ENCODE measurements around the gene GPX2. TPM values are rescaled to one million over a fixed set of nuclear protein-coding genes. Genes with fewer than 3 reads are reported as not detected.

Gene GPX2
- total and polyA plus RNA-seq, 8 donors, result 22.8 to 464 (median 196) TPM

GRCh38 chr14:64929014-64929359 is 13.6 kb downstream of the GPX2 start:
- Histone ChIP-seq H3K27me3 (no peaks in the 10 kb centered on the region), H3K9me3 (no peaks in the 10 kb centered on the region), H3K4me1 (peaks cover 0 to 29% (median 14%) of the 10 kb centered on the region in 4 donors), H3K36me3 (peaks cover 14 to 97% (median 92%) of the 10 kb centered on the region in 4 donors), H3K27ac (peak overlapping the region in 2 of 5 donors; percentile 18 to 23), H3K4me3 (no peak overlapping the region)
- intact Hi-C loops (cut with DNase I; ENCODE audit: low total_unique reads), result loop anchor here (10.0 kb wide), 1 partner anchor 46 kb away; the partner anchor contains the start of gene RAB15
- TF ChIP-seq, protein P1, sequence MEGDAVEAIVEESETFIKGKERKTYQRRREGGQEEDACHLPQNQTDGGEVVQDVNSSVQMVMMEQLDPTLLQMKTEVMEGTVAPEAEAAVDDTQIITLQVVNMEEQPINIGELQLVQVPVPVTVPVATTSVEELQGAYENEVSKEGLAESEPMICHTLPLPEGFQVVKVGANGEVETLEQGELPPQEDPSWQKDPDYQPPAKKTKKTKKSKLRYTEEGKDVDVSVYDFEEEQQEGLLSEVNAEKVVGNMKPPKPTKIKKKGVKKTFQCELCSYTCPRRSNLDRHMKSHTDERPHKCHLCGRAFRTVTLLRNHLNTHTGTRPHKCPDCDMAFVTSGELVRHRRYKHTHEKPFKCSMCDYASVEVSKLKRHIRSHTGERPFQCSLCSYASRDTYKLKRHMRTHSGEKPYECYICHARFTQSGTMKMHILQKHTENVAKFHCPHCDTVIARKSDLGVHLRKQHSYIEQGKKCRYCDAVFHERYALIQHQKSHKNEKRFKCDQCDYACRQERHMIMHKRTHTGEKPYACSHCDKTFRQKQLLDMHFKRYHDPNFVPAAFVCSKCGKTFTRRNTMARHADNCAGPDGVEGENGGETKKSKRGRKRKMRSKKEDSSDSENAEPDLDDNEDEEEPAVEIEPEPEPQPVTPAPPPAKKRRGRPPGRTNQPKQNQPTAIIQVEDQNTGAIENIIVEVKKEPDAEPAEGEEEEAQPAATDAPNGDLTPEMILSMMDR (IDR thresholded peaks at IDR 0.05), result no peak
- TF ChIP-seq POLR2AphosphoS5 (IDR thresholded peaks at IDR 0.05), result no peak
- no peak for TF ChIP-seq POLR2A (IDR thresholded peaks at IDR 0.05)
- no peak for TF ChIP-seq EP300 (IDR thresholded peaks at IDR 0.05)
- DNase-seq, result no peak
- WGBS, 5 donors, result 90 to 98% (median 97%) methylated on average over 3 of the region's 3 CpGs

DNA sequence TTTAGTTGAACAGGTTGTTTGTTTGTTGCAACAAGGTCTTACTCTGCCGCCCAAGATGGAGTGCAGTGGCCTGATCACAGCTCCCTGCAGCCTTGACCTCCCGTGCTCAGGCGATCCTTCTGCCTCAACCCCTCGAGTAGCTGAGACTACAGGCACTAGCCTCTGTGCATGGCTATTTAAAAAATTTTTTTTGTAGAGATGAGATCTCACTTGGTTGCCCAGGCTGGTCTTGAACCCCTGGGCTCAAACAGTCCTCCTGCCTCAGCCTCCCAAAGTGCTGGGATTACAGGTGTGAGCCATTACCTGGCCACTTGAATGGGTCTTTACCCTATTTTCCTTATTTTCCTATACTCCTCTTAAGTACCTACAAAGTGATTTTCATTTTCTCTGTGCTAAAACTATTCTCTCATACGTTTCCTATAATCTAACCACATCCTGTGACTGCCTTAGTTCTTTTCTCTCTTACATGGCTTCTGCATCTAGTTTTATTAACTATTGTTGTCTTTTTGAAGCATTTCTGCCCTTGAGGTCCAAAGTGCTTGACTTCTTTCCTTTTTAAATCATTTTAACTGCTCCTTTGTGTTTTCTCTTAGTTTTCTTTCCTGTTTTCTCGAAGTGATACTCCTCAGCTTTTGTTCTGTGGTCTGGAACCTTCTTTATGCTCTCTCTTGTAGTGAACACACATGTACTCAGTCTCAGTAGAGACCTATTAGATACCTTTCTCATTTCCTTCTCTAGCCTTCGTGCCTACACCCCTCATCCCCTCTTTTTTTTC is 14.1 kb downstream of the GPX2 start:
- WGBS, 5 donors, result 78 to 86% (median 85%) methylated on average over 7 of the region's 7 CpGs
- intact Hi-C loops (cut with DNase I; ENCODE audit: low total_unique reads), result loop anchor here (10.0 kb wide), 1 partner anchor 46 kb away; the partner anchor contains the start of gene RAB15
- no peaks in the 10 kb centered on the region for H3K27me3 ChIP-seq
- peaks cover 0 to 31% (median 14%) of the 10 kb centered on the region in 4 donors for H3K4me1 ChIP-seq
- H3K36me3 ChIP-seq, result peaks cover 10 to 95% (median 89%) of the 10 kb centered on the region in 4 donors
- peak overlapping the region in 1 of 5 donors; percentile 18 for H3K27ac ChIP-seq
- no peaks in the 10 kb centered on the region for H3K9me3 ChIP-seq
- TF ChIP-seq EP300 (IDR thresholded peaks at IDR 0.05), result no peak
- TF ChIP-seq, protein P1 (IDR thresholded peaks at IDR 0.05), result no peak
- TF ChIP-seq POLR2A (IDR thresholded peaks at IDR 0.05), result no peak
- TF ChIP-seq POLR2AphosphoS5 (IDR thresholded peaks at IDR 0.05), result no peak
- DNase-seq, result no peak
- H3K4me3 ChIP-seq, result no peak overlapping the region

DNA sequence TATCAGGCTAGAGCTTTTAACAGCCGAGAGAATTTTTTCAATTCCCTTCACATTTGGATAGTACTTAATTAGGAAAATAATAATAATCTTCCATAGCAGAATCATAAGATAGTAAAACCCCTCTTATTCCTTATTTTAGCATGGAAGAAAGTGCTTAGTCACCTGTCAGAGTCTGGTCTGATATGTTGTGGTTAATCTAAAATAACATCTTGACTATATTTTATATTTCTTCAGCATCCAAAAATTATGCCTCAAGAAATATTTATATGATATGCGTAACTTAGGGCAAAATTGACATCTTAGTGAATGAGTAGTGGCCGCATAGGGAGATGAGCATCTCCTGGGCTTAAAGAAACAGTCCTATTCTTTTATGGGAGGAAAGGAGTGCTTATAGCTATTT is 15.5 kb downstream of the GPX2 start:
- WGBS, 5 donors, result 83 to 95% (median 93%) methylated on average over 3 of the region's 3 CpGs
- Histone ChIP-seq H3K9me3 (no peaks in the 10 kb centered on the region), H3K4me1 (peaks cover 0 to 35% (median 15%) of the 10 kb centered on the region in 4 donors), H3K4me3 (no peak overlapping the region), H3K27ac (no peak overlapping the region), H3K27me3 (no peaks in the 10 kb centered on the region), H3K36me3 (peaks cover 10 to 81% (median 75%) of the 10 kb centered on the region in 4 donors)
- intact Hi-C loops (cut with DNase I; ENCODE audit: low total_unique reads), result loop anchor here (10.0 kb wide), 1 partner anchor 48 kb away; the partner anchor contains the start of gene RAB15
- TF ChIP-seq EP300 (IDR thresholded peaks at IDR 0.05) (no peak), POLR2AphosphoS5 (IDR thresholded peaks at IDR 0.05) (no peak), POLR2A (IDR thresholded peaks at IDR 0.05) (no peak)
- TF ChIP-seq, protein P1 (IDR thresholded peaks at IDR 0.05), result no peak
- DNase-seq, result no peak

DNA sequence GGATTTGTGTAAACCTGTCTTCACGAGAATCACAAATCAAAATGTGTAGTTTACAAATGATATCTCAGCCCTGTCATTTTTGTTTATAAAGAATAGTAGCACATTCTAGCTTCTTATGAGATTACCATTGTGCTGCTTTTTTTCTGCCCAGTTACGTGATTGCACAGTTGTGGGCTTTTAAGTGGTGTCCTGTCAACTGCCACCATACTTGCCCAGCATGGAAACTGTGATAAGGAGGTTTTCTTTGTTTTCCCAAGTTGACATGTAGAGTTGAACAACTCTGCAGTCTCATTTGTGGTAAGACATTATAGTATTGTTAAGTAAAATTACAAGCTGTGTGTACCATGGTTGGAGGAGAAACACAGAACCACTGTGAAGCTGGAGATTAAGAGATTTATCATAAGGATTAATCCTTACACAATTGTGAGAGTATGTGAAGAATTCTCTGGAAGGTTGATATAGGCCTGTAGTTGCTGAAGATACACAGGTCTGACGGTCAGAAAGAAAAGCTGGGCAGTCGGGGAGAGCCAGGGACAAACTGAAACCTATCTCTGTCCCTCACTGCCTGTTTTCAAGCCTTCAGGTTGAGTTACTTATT is 16.0 kb downstream of the GPX2 start:
- 78 to 90% (median 84%) methylated on average over 3 to 4 of the region's 4 CpGs for WGBS, 5 donors
- intact Hi-C loops (cut with DNase I; ENCODE audit: low total_unique reads), result loop anchor here (10.0 kb wide), 1 partner anchor 48 kb away; the partner anchor contains the start of gene RAB15
- no peak for DNase-seq
- Histone ChIP-seq H3K4me1 (peaks cover 0 to 35% (median 15%) of the 10 kb centered on the region in 4 donors), H3K4me3 (no peak overlapping the region), H3K27ac (no peak overlapping the region), H3K36me3 (peaks cover 10 to 76% (median 70%) of the 10 kb centered on the region in 4 donors), H3K9me3 (no peaks in the 10 kb centered on the region), H3K27me3 (no peaks in the 10 kb centered on the region)
- no peak for TF ChIP-seq POLR2AphosphoS5 (IDR thresholded peaks at IDR 0.05)
- TF ChIP-seq EP300 (IDR thresholded peaks at IDR 0.05), result no peak
- TF ChIP-seq POLR2A (IDR thresholded peaks at IDR 0.05), result no peak
- TF ChIP-seq, protein P1 (IDR thresholded peaks at IDR 0.05), result no peak
